CD4-positive, CD25-positive, alpha-beta regulatory T cell (primary cell): ENCODE measurements around the gene ITCH. TPM values are rescaled to one million over a fixed set of nuclear protein-coding genes. Genes with fewer than 3 reads are reported as not detected.

Source experiments
- ATAC-seq, 2 donors: fragments of 150-1000 bp; cut with Tn5 transposase; one replicate each; pipeline ENCODE4 v1.10.0; 2021; ENCODE audit warnings: low read depth in 2 of 2, moderate number of reproducible peaks in 2 of 2, moderate library complexity in 1 of 2
- DNase-seq, 3 donors: peaks; one replicate each; pipeline versions ENCODE4 v3.0.0 to v3.0.0-alpha.2; 2012 to 2022; ENCODE audit warnings: mixed read lengths in 1 of 3
- H3K27ac ChIP-seq: one replicate; pipeline ENCODE4 v1.7.0; 2013; ENCODE audit warnings: mild to moderate bottlenecking, low read length; ENCODE audit not compliant: insufficient read depth, poor library complexity, severe bottlenecking
- H3K27me3 ChIP-seq: one replicate; pipeline ENCODE4 v1.7.0; 2013; ENCODE audit warnings: low read length; ENCODE audit not compliant: control insufficient read depth, insufficient read depth
- H3K36me3 ChIP-seq: one replicate; pipeline ENCODE4 v1.7.0; 2013; ENCODE audit warnings: mild to moderate bottlenecking, low read length, moderate library complexity; ENCODE audit not compliant: control insufficient read depth, insufficient read depth
- H3K4me1 ChIP-seq: 2 replicates; pipeline ENCODE4 v1.7.0; 2013; ENCODE audit warnings: mild to moderate bottlenecking, low read length; ENCODE audit not compliant: insufficient read depth, control insufficient read depth, poor library complexity, severe bottlenecking
- H3K4me3 ChIP-seq: one replicate; pipeline ENCODE4 v1.7.0; 2013; ENCODE audit warnings: low read depth, mild to moderate bottlenecking, low read length, moderate library complexity
- H3K9me3 ChIP-seq, 2 experiments: 1 replicate in 1 of 2; 2 replicates in 1 of 2; pipeline ENCODE4 v1.7.0; 2013; ENCODE audit warnings: low read length in 2 of 2, mild to moderate bottlenecking in 1 of 2, moderate library complexity in 1 of 2; ENCODE audit not compliant: control insufficient read depth in 2 of 2
- H3K27ac Mint-ChIP-seq, 3 donors: one replicate each; pipeline ENCODE4 v1.8.0; 2020 to 2022; ENCODE audit warnings: mild to moderate bottlenecking in 3 of 3, mixed read lengths in 3 of 3, moderate library complexity in 2 of 3
- H3K27me3 Mint-ChIP-seq: one replicate; pipeline ENCODE4 v1.8.0; 2022; ENCODE audit warnings: mild to moderate bottlenecking, mixed read lengths
- H3K36me3 Mint-ChIP-seq: one replicate; pipeline ENCODE4 v1.8.0; 2020; ENCODE audit warnings: mixed read lengths
- H3K4me1 Mint-ChIP-seq, 4 donors: one replicate each; pipeline ENCODE4 v1.8.0; 2020 to 2022; ENCODE audit warnings: mixed read lengths in 4 of 4, mild to moderate bottlenecking in 1 of 4
- H3K4me3 Mint-ChIP-seq, 4 donors: one replicate each; pipeline ENCODE4 v1.8.0; 2020 to 2022; ENCODE audit warnings: mild to moderate bottlenecking in 4 of 4, mixed read lengths in 4 of 4, moderate library complexity in 3 of 4
- H3K9me3 Mint-ChIP-seq, 7 donors: one replicate each; pipeline ENCODE4 v1.8.0; 2020 to 2022; ENCODE audit warnings: mixed read lengths in 7 of 7, mild to moderate bottlenecking in 3 of 7, moderate library complexity in 2 of 7
- polyA plus RNA-seq, 4 donors: library from polyadenylated mRNA; unstranded; fragments of 300-500 nt; fragmentation: Illumina TruSeq; gene quantifications; one replicate each; pipeline ENCODE4 v1.2.3, GENCODE V29; 2021
- total RNA-seq: library from RNA; stranded (reverse); gene quantifications from one replicate; pipeline ENCODE4 v1.2.3, GENCODE V29; 2022

Gene ITCH
- total and polyA plus RNA-seq, 5 donors from 2014 or later = 12.4 to 58.1 (median 15.1) TPM

GRCh38 chr20:34541917-34542316 lies 178.8 kb downstream of the ITCH start:
- H3K4me1 Mint-ChIP-seq = peaks cover 13 to 54% (median 29%) of the 10 kb centered on the region in 4 donors
- peak overlapping the region; percentile 78 for H3K27ac ChIP-seq
- no peak for ATAC-seq
- H3K4me1 ChIP-seq = peaks cover 25% of the 10 kb centered on the region
- peak overlapping the region; percentile 41 for H3K4me3 ChIP-seq
- peak overlapping the region in 2 of 4 donors; percentile 37 to 52 for H3K4me3 Mint-ChIP-seq
- H3K27ac Mint-ChIP-seq = peak overlapping the region in 2 of 3 donors; percentile 91 to 92
- H3K9me3 Mint-ChIP-seq = no peaks in the 10 kb centered on the region
- peaks cover 4% of the 10 kb centered on the region for H3K27me3 Mint-ChIP-seq
- no peaks in the 10 kb centered on the region for H3K27me3 ChIP-seq
- no peak for DNase-seq
- H3K9me3 ChIP-seq = no peaks in the 10 kb centered on the region
- peaks cover 14% of the 10 kb centered on the region for H3K36me3 Mint-ChIP-seq
- H3K36me3 ChIP-seq = peaks cover 17% of the 10 kb centered on the region

GRCh38 chr20:34542439-34542838 lies 179.4 kb downstream of the ITCH start:
- H3K4me1 ChIP-seq = peaks cover 25% of the 10 kb centered on the region
- H3K27ac Mint-ChIP-seq = peak overlapping the region in 2 of 3 donors; percentile 91 to 92

GRCh38 chr20:34543463-34544056 lies 180.5 kb downstream of the ITCH start:
- Mint-ChIP-seq H3K4me1 (peaks cover 13 to 48% (median 27%) of the 10 kb centered on the region in 4 donors), H3K27ac (peak overlapping the region in 1 of 3 donors; percentile 68), H3K9me3 (no peaks in the 10 kb centered on the region), H3K27me3 (peaks cover 4% of the 10 kb centered on the region), H3K36me3 (peaks cover 10% of the 10 kb centered on the region), H3K4me3 (peak overlapping the region in 1 of 4 donors; percentile 58)
- Histone ChIP-seq H3K4me3 (no peak overlapping the region), H3K9me3 (no peaks in the 10 kb centered on the region), H3K27me3 (no peaks in the 10 kb centered on the region), H3K4me1 (peaks cover 25% of the 10 kb centered on the region), H3K27ac (no peak overlapping the region), H3K36me3 (peaks cover 9% of the 10 kb centered on the region)
- DNase-seq = no peak
- ATAC-seq = no peak

More at GRCh38 chr20:34542439-34542838, 179.4 kb downstream of the ITCH start:
- no peak for ATAC-seq
- Histone ChIP-seq H3K36me3 (peaks cover 11% of the 10 kb centered on the region), H3K4me3 (no peak overlapping the region), H3K27me3 (no peaks in the 10 kb centered on the region), H3K27ac (peak overlapping the region; percentile 78), H3K9me3 (no peaks in the 10 kb centered on the region)
- no peak for DNase-seq
- no peak overlapping the region for H3K4me3 Mint-ChIP-seq
- no peaks in the 10 kb centered on the region for H3K9me3 Mint-ChIP-seq
- H3K4me1 Mint-ChIP-seq = peaks cover 13 to 50% (median 28%) of the 10 kb centered on the region in 4 donors
- peaks cover 4% of the 10 kb centered on the region for H3K27me3 Mint-ChIP-seq
- peaks cover 10% of the 10 kb centered on the region for H3K36me3 Mint-ChIP-seq

- Mint-ChIP-seq H3K27me3 (peaks cover 4% of the 10 kb centered on the region), H3K36me3 (peaks cover 10% of the 10 kb centered on the region), H3K4me3 (peak overlapping the region in 3 of 4 donors; percentile 58 to 75 (median 72)), H3K27ac (peak overlapping the region; percentile 66 to 85 (median 68)), H3K4me1 (peaks cover 13 to 42% (median 24%) of the 10 kb centered on the region in 4 donors), H3K9me3 (no peaks in the 10 kb centered on the region)
- ATAC-seq = peak; percentile 56 to 61
- peak overlapping the region; percentile 21 for H3K4me3 ChIP-seq
- peaks cover 25% of the 10 kb centered on the region for H3K4me1 ChIP-seq
- no peak overlapping the region for H3K27ac ChIP-seq
- peaks cover 7% of the 10 kb centered on the region for H3K36me3 ChIP-seq
- DNase-seq = peak in 1 of 3 donors; percentile 38
- H3K9me3 ChIP-seq = no peaks in the 10 kb centered on the region
- H3K27me3 ChIP-seq = no peaks in the 10 kb centered on the region
These were observed 181.2 kb downstream of the ITCH start for GRCh38 chr20:34544109-34544796.

GRCh38 chr20:34546751-34547181 lies 183.7 kb downstream of the ITCH start:
- Mint-ChIP-seq H3K36me3 (no peaks in the 10 kb centered on the region), H3K27ac (no peak overlapping the region)

GRCh38 chr20:34547844-34548613 lies 185.0 kb downstream of the ITCH start:
- Mint-ChIP-seq H3K4me3 (no peak overlapping the region), H3K36me3 (no peaks in the 10 kb centered on the region), H3K27ac (peak overlapping the region in 1 of 3 donors; percentile 65), H3K9me3 (no peaks in the 10 kb centered on the region), H3K27me3 (peaks cover 4% of the 10 kb centered on the region), H3K4me1 (peaks cover 4 to 17% (median 9%) of the 10 kb centered on the region in 4 donors)
- no peaks in the 10 kb centered on the region for H3K27me3 ChIP-seq
- peaks cover 8% of the 10 kb centered on the region for H3K4me1 ChIP-seq
- H3K27ac ChIP-seq = no peak overlapping the region
- H3K4me3 ChIP-seq = no peak overlapping the region
- ATAC-seq (no peak), DNase-seq (no peak)
- H3K9me3 ChIP-seq = no peaks in the 10 kb centered on the region
- no peaks in the 10 kb centered on the region for H3K36me3 ChIP-seq

More at GRCh38 chr20:34546751-34547181, 183.7 kb downstream of the ITCH start:
- Histone ChIP-seq H3K4me3 (no peak overlapping the region), H3K9me3 (no peaks in the 10 kb centered on the region), H3K36me3 (no peaks in the 10 kb centered on the region), H3K4me1 (peaks cover 13% of the 10 kb centered on the region), H3K27ac (no peak overlapping the region), H3K27me3 (no peaks in the 10 kb centered on the region)
- ATAC-seq = no peak
- Mint-ChIP-seq H3K9me3 (no peaks in the 10 kb centered on the region), H3K4me1 (peaks cover 5 to 26% (median 11%) of the 10 kb centered on the region in 4 donors), H3K4me3 (no peak overlapping the region), H3K27me3 (peaks cover 4% of the 10 kb centered on the region)
- no peak for DNase-seq

GRCh38 chr20:34549291-34549928 lies 186.3 kb downstream of the ITCH start:
- peak in 1 of 3 donors; percentile 38 for DNase-seq
- Mint-ChIP-seq H3K4me3 (no peak overlapping the region), H3K4me1 (peaks cover 0 to 8% (median 2%) of the 10 kb centered on the region in 4 donors), H3K27me3 (peaks cover 4% of the 10 kb centered on the region), H3K27ac (no peak overlapping the region), H3K36me3 (no peaks in the 10 kb centered on the region), H3K9me3 (no peaks in the 10 kb centered on the region)
- no peak overlapping the region for H3K4me3 ChIP-seq
- H3K4me1 ChIP-seq = peaks cover under 1% of the 10 kb centered on the region
- no peaks in the 10 kb centered on the region for H3K36me3 ChIP-seq
- no peak for ATAC-seq
- no peak overlapping the region for H3K27ac ChIP-seq
- H3K27me3 ChIP-seq = no peaks in the 10 kb centered on the region
- no peaks in the 10 kb centered on the region for H3K9me3 ChIP-seq
